ENCODE measurements around the gene NLN. TPM values are rescaled to one million over a fixed set of nuclear protein-coding genes. Genes with fewer than 3 reads are reported as not detected.

NLN gene
- polyA plus RNA-seq, 1 donor (not counting 4 experiments of a cell fraction or from before 2014, with no cell fraction given) = 26.1 TPM

DNA sequence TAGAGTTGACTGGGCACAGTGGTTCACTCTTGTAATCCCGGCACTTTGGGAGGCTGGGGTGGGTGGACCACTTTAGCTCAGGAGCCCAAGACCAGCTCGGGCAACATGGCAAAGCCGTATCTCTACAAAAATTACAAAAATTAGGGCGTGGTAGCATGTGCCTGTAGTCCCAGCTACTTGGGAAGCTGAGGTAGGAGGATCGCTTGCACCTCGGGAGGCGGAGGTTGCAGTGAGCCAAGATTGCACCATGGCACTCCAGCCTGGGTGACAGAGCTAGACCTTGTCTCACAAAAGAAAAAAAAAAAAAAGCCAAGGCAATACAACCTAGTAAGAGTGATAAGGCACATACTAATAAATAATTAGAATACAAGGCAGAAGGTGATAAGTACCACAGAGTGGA, 15.8 kb downstream of the NLN start:
- Histone ChIP-seq H3K9ac (ENCODE audit: control insufficient read depth, extremely low read depth, insufficient read depth, low read length) (no peak overlapping the region), H2AFZ (ENCODE audit: control insufficient read depth, low read length) (no peak overlapping the region), H3K27me3 (ENCODE audit: control insufficient read depth, extremely low read depth, insufficient read depth, low read length) (no peaks in the 10 kb centered on the region), H4K20me1 (ENCODE audit: control insufficient read depth, extremely low read depth, insufficient read depth, low read length) (no peaks in the 10 kb centered on the region), H3K9me1 (ENCODE audit: control insufficient read depth, extremely low read depth, insufficient read depth, low read length) (no peaks in the 10 kb centered on the region), H3K36me3 (ENCODE audit: control insufficient read depth in 2 of 2, extremely low read depth in 1 of 2, insufficient read depth in 2 of 2, low read length in 2 of 2) (no peaks in the 10 kb centered on the region), H3K4me2 (ENCODE audit: control insufficient read depth, extremely low read depth, insufficient read depth, low read depth, low read length) (no peak overlapping the region), H3K79me2 (ENCODE audit: control insufficient read depth, insufficient read depth, low read length) (peaks cover 35% of the 10 kb centered on the region), H3K4me3 (ENCODE audit: control insufficient read depth in 2 of 3, extremely low read depth in 1 of 3, insufficient read depth in 2 of 3, low read depth in 1 of 3, low read length in 3 of 3) (no peak overlapping the region), H3K27ac (ENCODE audit: control insufficient read depth, insufficient read depth, low read length) (no peak overlapping the region), H3K4me1 (ENCODE audit: control insufficient read depth, extremely low read depth, insufficient read depth, low read length) (peaks cover 2% of the 10 kb centered on the region), H3K9me3 (ENCODE audit: control insufficient read depth, low read depth, low read length) (no peaks in the 10 kb centered on the region)
- TF ChIP-seq EZH2 (IDR thresholded peaks at IDR 0.05; ENCODE audit: low read length) = no peak
- TF ChIP-seq, protein P1, sequence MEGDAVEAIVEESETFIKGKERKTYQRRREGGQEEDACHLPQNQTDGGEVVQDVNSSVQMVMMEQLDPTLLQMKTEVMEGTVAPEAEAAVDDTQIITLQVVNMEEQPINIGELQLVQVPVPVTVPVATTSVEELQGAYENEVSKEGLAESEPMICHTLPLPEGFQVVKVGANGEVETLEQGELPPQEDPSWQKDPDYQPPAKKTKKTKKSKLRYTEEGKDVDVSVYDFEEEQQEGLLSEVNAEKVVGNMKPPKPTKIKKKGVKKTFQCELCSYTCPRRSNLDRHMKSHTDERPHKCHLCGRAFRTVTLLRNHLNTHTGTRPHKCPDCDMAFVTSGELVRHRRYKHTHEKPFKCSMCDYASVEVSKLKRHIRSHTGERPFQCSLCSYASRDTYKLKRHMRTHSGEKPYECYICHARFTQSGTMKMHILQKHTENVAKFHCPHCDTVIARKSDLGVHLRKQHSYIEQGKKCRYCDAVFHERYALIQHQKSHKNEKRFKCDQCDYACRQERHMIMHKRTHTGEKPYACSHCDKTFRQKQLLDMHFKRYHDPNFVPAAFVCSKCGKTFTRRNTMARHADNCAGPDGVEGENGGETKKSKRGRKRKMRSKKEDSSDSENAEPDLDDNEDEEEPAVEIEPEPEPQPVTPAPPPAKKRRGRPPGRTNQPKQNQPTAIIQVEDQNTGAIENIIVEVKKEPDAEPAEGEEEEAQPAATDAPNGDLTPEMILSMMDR (optimal IDR thresholded peaks at IDR 0.05 in 1 of 3, IDR thresholded peaks at IDR 0.05 in 1 of 3, conservative IDR thresholded peaks at IDR 0.05 in 1 of 3; ENCODE audit: extremely low read depth in 1 of 3, insufficient read depth in 2 of 3, low read length in 3 of 3) = no peak
- DNase-seq (ENCODE audit: low read depth, low spot score) (no peak), FAIRE-seq (no peak)
- dilution Hi-C loops (cut with MboI; ENCODE audit: extremely low pct_ligation_motif_present, low sequenced_read_pairs) = no loop called here

DNA sequence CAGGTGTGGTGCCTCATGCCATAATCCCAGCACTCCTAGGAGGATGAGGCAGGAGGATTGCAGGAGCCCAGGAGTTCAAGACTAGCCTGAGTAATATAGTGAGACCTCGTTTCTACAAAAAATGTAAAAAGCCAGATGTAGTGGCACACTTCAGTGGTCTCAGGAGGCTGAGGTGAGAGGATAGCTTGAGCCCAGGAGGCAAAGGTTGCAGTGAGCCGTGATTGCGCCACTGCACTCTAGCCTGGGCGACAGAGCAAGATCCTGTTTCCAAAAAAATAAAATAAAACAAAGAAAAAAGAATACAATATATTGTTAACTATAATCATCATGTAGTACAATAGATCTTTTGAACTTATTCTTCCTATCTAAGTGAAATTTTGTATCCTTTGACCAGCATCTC, 16.3 kb downstream of the NLN start:
- dilution Hi-C loops (cut with MboI; ENCODE audit: extremely low pct_ligation_motif_present, low sequenced_read_pairs) = no loop called here
- Histone ChIP-seq H3K79me2 (ENCODE audit: control insufficient read depth, insufficient read depth, low read length) (peaks cover 33% of the 10 kb centered on the region), H3K27ac (ENCODE audit: control insufficient read depth, insufficient read depth, low read length) (no peak overlapping the region), H3K27me3 (ENCODE audit: control insufficient read depth, extremely low read depth, insufficient read depth, low read length) (no peaks in the 10 kb centered on the region), H2AFZ (ENCODE audit: control insufficient read depth, low read length) (no peak overlapping the region), H3K9me1 (ENCODE audit: control insufficient read depth, extremely low read depth, insufficient read depth, low read length) (no peaks in the 10 kb centered on the region), H3K9me3 (ENCODE audit: control insufficient read depth, low read depth, low read length) (no peaks in the 10 kb centered on the region), H4K20me1 (ENCODE audit: control insufficient read depth, extremely low read depth, insufficient read depth, low read length) (no peaks in the 10 kb centered on the region), H3K4me2 (ENCODE audit: control insufficient read depth, extremely low read depth, insufficient read depth, low read depth, low read length) (no peak overlapping the region), H3K36me3 (ENCODE audit: control insufficient read depth in 2 of 2, extremely low read depth in 1 of 2, insufficient read depth in 2 of 2, low read length in 2 of 2) (no peaks in the 10 kb centered on the region), H3K9ac (ENCODE audit: control insufficient read depth, extremely low read depth, insufficient read depth, low read length) (no peak overlapping the region), H3K4me3 (ENCODE audit: control insufficient read depth in 2 of 3, extremely low read depth in 1 of 3, insufficient read depth in 2 of 3, low read depth in 1 of 3, low read length in 3 of 3) (no peak overlapping the region), H3K4me1 (ENCODE audit: control insufficient read depth, extremely low read depth, insufficient read depth, low read length) (peaks cover 5% of the 10 kb centered on the region)
- DNase-seq (ENCODE audit: low read depth, low spot score) = no peak
- no peak for FAIRE-seq
- no peak for TF ChIP-seq EZH2 (IDR thresholded peaks at IDR 0.05; ENCODE audit: low read length)
- TF ChIP-seq, protein P1 (optimal IDR thresholded peaks at IDR 0.05 in 1 of 3, IDR thresholded peaks at IDR 0.05 in 1 of 3, conservative IDR thresholded peaks at IDR 0.05 in 1 of 3; ENCODE audit: extremely low read depth in 1 of 3, insufficient read depth in 2 of 3, low read length in 3 of 3) = no peak
